Liver (tissue), 9 donors: ENCODE data around the gene MSH5. TPM values are rescaled to one million over a fixed set of nuclear protein-coding genes. Genes with fewer than 3 reads are reported as not detected.

Experiments
- DNase-seq: peaks from one replicate; pipeline ENCODE4 v3.0.0-alpha.2; 2017; ENCODE audit warnings: low spot score
- H3K27ac ChIP-seq, 2 donors: one replicate each; pipeline ENCODE4 v1.7.0; 2013; ENCODE audit warnings: inconsistent platforms in 2 of 2, low read length in 2 of 2, control low read depth in 1 of 2, low read depth in 1 of 2, mild to moderate bottlenecking in 1 of 2
- H3K27me3 ChIP-seq, 4 donors: one replicate each; pipeline versions ENCODE4 v1.6.1 to v1.7.0; 2013; ENCODE audit warnings: low read length in 3 of 4, inconsistent platforms in 1 of 4, mild to moderate bottlenecking in 1 of 4, moderate library complexity in 1 of 4; ENCODE audit not compliant: control insufficient read depth in 4 of 4, insufficient read depth in 4 of 4
- H3K36me3 ChIP-seq, 4 donors: one replicate each; pipeline versions ENCODE4 v1.6.1 to v1.7.0; 2013; ENCODE audit warnings: low read length in 3 of 4, mild to moderate bottlenecking in 3 of 4, low read depth in 1 of 4, moderate library complexity in 1 of 4; ENCODE audit not compliant: control insufficient read depth in 4 of 4, insufficient read depth in 3 of 4
- H3K4me1 ChIP-seq, 4 donors: one replicate each; pipeline versions ENCODE4 v1.6.1 to v1.7.0; 2013; ENCODE audit warnings: low read length in 3 of 4, mild to moderate bottlenecking in 3 of 4, moderate library complexity in 1 of 4; ENCODE audit not compliant: control insufficient read depth in 4 of 4, insufficient read depth in 4 of 4
- H3K4me3 ChIP-seq, 3 donors: one replicate each; pipeline versions ENCODE4 v1.6.1 to v1.7.0; 2013; ENCODE audit warnings: low read length in 3 of 3, control low read depth in 1 of 3, low read depth in 1 of 3, mild to moderate bottlenecking in 1 of 3
- H3K9ac ChIP-seq, 2 donors: one replicate each; pipeline ENCODE4 v1.7.0; 2013; ENCODE audit warnings: low read length in 2 of 2, mild to moderate bottlenecking in 2 of 2, moderate library complexity in 2 of 2, control low read depth in 1 of 2, low read depth in 1 of 2
- H3K9me3 ChIP-seq, 4 donors: one replicate each; pipeline versions ENCODE4 v1.6.1 to v1.7.0; 2013; ENCODE audit warnings: low read length in 3 of 4; ENCODE audit not compliant: control insufficient read depth in 4 of 4
- GABPA ChIP-seq, 2 donors: IDR thresholded peaks in 1 of 2; conservative IDR thresholded peaks in 1 of 2; 2 replicates each; pipeline ENCODE4 v1.6.1; 2016; ENCODE audit warnings: antibody characterized with exemption in 2 of 2, mild to moderate bottlenecking in 1 of 2, moderate library complexity in 1 of 2
- HNF4A ChIP-seq, 2 donors: conservative IDR thresholded peaks; 2 replicates each; pipeline ENCODE4 v1.6.1; 2016; ENCODE audit warnings: antibody characterized with exemption in 2 of 2, mild to moderate bottlenecking in 2 of 2
- JUND ChIP-seq, 2 donors: IDR thresholded peaks; 2 replicates each; pipeline ENCODE4 v1.6.1; 2016; ENCODE audit warnings: antibody characterized with exemption in 2 of 2
- RXRA ChIP-seq, 2 donors: IDR thresholded peaks; 2 replicates each; pipeline ENCODE4 v1.6.1; 2017 to 2018; ENCODE audit warnings: antibody characterized with exemption in 2 of 2, mild to moderate bottlenecking in 1 of 2
- YY1 ChIP-seq: IDR thresholded peaks from 2 replicates; pipeline ENCODE4 v1.6.1; 2016; ENCODE audit warnings: antibody characterized with exemption, mild to moderate bottlenecking
- WGBS: extraction: QIAGEN DNeasy Blood & Tissue Kit; methylation state at CpG from one replicate; pipeline ENCODE4 v1.1.7; 2013; 5-methylcytosine and 5-hydroxymethylcytosine counted together
- polyA plus RNA-seq, 2 donors: library from polyadenylated mRNA; stranded (reverse) in 1 of 2; unstranded in 1 of 2; fragments of 200-250 nt in 1 of 2; fragments of >200 nt in 1 of 2; fragmentation: Nextera tagmentation in 1 of 2; extraction: Ambion mirVana in 1 of 2; gene quantifications; one replicate each; pipeline versions ENCODE4 v1.2.1 to v1.2.3, GENCODE V29; 2013 to 2015
- total RNA-seq, 2 donors: library from RNA; depleted of rRNA; stranded (reverse); fragments of >200 nt; gene quantifications; one replicate each; pipeline ENCODE4 v1.2.3, GENCODE V29; 2014
- TF ChIP-seq, protein P1 (sequence below): IDR thresholded peaks from 2 replicates; pipeline ENCODE4 v1.6.1; 2016; ENCODE audit warnings: antibody characterized with exemption
- TF ChIP-seq, protein P2 (sequence below): IDR thresholded peaks from 2 replicates; pipeline ENCODE4 v1.6.1; 2016; ENCODE audit warnings: antibody characterized with exemption, mild to moderate bottlenecking
- TF ChIP-seq, protein P3 (sequence below): IDR thresholded peaks from 2 replicates; pipeline ENCODE4 v1.6.1; 2016; ENCODE audit warnings: antibody characterized with exemption
- donor health status: healthy.
- donor health status: healthy.
- donor health status: healthy.
- donor health status: healthy.
- donor health status: healthy.

MSH5 gene
- total and polyA plus RNA-seq, 4 donors = 1.2 to 6.4 (median 4.0) TPM

DNA sequence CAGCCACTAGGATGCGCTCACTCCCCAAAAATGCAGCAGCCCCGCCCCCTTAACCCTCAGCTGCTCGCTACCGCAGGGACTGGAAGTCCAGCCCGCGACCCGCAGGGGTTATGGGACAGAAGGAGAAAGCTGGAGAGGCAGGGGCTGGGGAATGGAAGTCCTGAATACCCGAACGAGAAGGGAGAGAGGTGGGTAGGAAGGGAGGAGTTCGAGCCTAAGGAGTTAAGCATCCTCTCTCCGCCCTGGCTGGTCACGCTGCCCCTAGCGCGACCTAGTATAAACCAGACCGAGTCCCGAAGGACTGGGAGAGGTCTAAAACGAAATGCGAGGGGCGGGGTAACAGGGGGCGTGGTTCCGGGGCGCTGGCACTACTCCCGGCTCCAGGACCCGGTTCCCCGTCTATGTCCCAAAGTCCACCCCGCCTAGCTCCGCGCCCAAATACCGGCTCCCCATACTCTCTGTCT, 10.3 kb upstream of the MSH5 start (continued):
- TF ChIP-seq, protein P1, sequence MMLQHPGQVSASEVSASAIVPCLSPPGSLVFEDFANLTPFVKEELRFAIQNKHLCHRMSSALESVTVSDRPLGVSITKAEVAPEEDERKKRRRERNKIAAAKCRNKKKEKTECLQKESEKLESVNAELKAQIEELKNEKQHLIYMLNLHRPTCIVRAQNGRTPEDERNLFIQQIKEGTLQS = peak; percentile 19
- TF ChIP-seq GABPA (IDR thresholded peaks at IDR 0.05 in 1 of 2, conservative IDR thresholded peaks at IDR 0.05 in 1 of 2) (no peak), JUND (IDR thresholded peaks at IDR 0.05) (peak; percentile 79 to 95), YY1 (peak; percentile 56)
- TF ChIP-seq, protein P2, sequence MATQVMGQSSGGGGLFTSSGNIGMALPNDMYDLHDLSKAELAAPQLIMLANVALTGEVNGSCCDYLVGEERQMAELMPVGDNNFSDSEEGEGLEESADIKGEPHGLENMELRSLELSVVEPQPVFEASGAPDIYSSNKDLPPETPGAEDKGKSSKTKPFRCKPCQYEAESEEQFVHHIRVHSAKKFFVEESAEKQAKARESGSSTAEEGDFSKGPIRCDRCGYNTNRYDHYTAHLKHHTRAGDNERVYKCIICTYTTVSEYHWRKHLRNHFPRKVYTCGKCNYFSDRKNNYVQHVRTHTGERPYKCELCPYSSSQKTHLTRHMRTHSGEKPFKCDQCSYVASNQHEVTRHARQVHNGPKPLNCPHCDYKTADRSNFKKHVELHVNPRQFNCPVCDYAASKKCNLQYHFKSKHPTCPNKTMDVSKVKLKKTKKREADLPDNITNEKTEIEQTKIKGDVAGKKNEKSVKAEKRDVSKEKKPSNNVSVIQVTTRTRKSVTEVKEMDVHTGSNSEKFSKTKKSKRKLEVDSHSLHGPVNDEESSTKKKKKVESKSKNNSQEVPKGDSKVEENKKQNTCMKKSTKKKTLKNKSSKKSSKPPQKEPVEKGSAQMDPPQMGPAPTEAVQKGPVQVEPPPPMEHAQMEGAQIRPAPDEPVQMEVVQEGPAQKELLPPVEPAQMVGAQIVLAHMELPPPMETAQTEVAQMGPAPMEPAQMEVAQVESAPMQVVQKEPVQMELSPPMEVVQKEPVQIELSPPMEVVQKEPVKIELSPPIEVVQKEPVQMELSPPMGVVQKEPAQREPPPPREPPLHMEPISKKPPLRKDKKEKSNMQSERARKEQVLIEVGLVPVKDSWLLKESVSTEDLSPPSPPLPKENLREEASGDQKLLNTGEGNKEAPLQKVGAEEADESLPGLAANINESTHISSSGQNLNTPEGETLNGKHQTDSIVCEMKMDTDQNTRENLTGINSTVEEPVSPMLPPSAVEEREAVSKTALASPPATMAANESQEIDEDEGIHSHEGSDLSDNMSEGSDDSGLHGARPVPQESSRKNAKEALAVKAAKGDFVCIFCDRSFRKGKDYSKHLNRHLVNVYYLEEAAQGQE = peak; percentile 32

DNA sequence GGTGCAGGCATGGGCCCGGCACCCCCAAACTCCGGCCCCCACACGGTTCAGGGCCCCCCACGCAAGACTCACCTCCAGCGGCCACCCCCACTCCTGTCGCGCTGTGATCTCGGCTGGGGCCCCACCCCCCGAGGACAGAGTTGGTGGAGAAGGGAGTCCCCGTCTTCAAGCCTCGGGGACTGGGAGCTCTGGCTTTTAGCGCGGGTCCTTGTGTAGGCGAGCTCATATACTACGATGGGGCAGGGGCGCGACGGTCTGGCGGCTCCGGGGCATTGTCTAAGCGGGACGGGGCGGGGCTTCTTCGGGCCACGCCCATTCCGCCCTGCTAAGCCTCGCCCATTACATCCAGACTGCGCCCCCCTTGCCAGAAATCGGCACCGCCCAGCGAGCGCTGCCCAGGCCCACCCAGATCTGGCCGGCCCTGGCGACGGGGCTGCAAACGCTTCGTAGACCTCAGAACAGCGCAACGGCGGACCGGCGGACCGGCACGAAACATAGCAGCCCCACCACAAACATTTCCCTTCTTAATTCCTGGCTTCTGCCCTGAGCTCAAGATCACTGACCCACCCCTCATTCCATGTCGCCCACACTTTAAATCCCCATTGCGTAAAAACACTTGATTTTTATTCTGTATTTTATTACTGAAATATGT, 9.7 kb upstream of the MSH5 start:
- peak overlapping the region; percentile 91 to 92 for H3K27ac ChIP-seq
- peak overlapping the region; percentile 37 to 62 for H3K9ac ChIP-seq
- H3K27me3 ChIP-seq = no peaks in the 10 kb centered on the region
- H3K4me3 ChIP-seq = peak overlapping the region; percentile 73 to 77 (median 73)
- H3K9me3 ChIP-seq = no peaks in the 10 kb centered on the region
- peaks cover 8 to 33% (median 20%) of the 10 kb centered on the region in 4 donors for H3K36me3 ChIP-seq
- DNase-seq = peak; percentile 87
- peak; percentile 48 for TF ChIP-seq YY1
- no peak for TF ChIP-seq GABPA (IDR thresholded peaks at IDR 0.05 in 1 of 2, conservative IDR thresholded peaks at IDR 0.05 in 1 of 2)
- peak in 1 of 2 donors; percentile 16 for TF ChIP-seq HNF4A (conservative IDR thresholded peaks at IDR 0.05)
- 17% methylated on average over 46 of the region's 46 CpGs for WGBS
- peaks cover 4 to 34% (median 16%) of the 10 kb centered on the region in 4 donors for H3K4me1 ChIP-seq

DNA sequence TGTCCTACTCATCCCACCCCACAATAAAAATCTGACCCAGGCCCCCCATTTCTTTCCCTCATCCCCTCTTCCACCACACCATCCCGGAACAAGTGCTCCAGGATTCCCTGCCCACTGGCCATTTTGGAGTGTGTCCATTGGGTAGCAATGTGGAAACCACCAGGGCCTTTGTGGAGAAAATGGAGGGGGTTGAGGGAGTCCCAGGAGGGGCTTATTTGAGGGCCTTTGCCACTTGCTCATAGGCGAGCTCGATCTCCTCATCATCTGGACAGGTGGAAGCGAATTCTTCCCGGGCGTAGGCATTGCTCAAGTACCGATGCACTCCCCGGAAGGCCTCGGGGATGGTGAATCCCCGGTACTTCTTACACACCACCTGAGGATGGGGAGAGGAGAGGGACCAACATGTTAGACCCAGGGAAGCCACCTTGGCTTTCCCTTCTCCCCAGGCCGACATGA, 9.1 kb upstream of the MSH5 start:
- H3K4me1 ChIP-seq = peaks cover 7 to 39% (median 21%) of the 10 kb centered on the region in 4 donors
- 94% methylated on average over 11 of the region's 11 CpGs for WGBS
- H3K36me3 ChIP-seq = peaks cover 8 to 33% (median 20%) of the 10 kb centered on the region in 4 donors

More for the DNA sequence above, 9.1 kb upstream of the MSH5 start:
- no peaks in the 10 kb centered on the region for H3K9me3 ChIP-seq
- H3K4me3 ChIP-seq = no peak overlapping the region
- no peak overlapping the region for H3K9ac ChIP-seq
- DNase-seq = no peak
- H3K27me3 ChIP-seq = no peaks in the 10 kb centered on the region
- H3K27ac ChIP-seq = peak overlapping the region; percentile 91 to 92
- TF ChIP-seq, protein P3, sequence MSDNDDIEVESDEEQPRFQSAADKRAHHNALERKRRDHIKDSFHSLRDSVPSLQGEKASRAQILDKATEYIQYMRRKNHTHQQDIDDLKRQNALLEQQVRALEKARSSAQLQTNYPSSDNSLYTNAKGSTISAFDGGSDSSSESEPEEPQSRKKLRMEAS = no peak
- TF ChIP-seq, protein P2 = no peak
- TF ChIP-seq RXRA (IDR thresholded peaks at IDR 0.05) = no peak
